ENCODE results near the gene STK38. TPM values are rescaled to one million over a fixed set of nuclear protein-coding genes. Genes with fewer than 3 reads are reported as not detected.

STK38 gene
- total RNA-seq, 1 experiment from 2014 or later: 27.5 TPM

- peaks cover 23% of the 10 kb centered on the region for H3K4me1 Mint-ChIP-seq (ENCODE audit: low read depth, unreplicated experiment)
- H3K4me3 Mint-ChIP-seq (ENCODE audit: unreplicated experiment): no peak overlapping the region
- TF ChIP-seq CTCF (IDR thresholded peaks at IDR 0.05; ENCODE audit: insufficient read depth in 1 of 2, low read depth in 1 of 2, low read length in 1 of 2, severe bottlenecking in 1 of 2, unreplicated experiment in 1 of 2): no peak
- POLR2A ChIA-PET: no interaction called here
- Histone ChIP-seq H3K36me3 (ENCODE audit: control insufficient read depth, insufficient read depth, low read length) (no peaks in the 10 kb centered on the region), H3K27me3 (replicated peaks; ENCODE audit: control insufficient read depth, insufficient read depth, low read length) (no peaks in the 10 kb centered on the region), H3K9me3 (no peaks in the 10 kb centered on the region), H3K4me3 (ENCODE audit: low read depth, low read length) (no peak overlapping the region), H3K4me1 (0 out of 2 replicates have a peak, but pooled peaks cover 6% of the 10 kb centered on the region)
- intact Hi-C loops (cut with micrococcal nuclease; ENCODE audit: unreplicated experiment): no loop called here
- no peak overlapping the region for H3K27ac Mint-ChIP-seq (ENCODE audit: unreplicated experiment)
- H3K9me3 Mint-ChIP-seq (ENCODE audit: unreplicated experiment): no peaks in the 10 kb centered on the region
- H3K36me3 Mint-ChIP-seq (ENCODE audit: insufficient read depth, unreplicated experiment): no peaks in the 10 kb centered on the region
- BruUV-seq (replicated peaks): no TSS peak
- H3K27me3 Mint-ChIP-seq (ENCODE audit: insufficient read depth, unreplicated experiment): no peaks in the 10 kb centered on the region
- CTCF ChIA-PET: no interaction called here
- DNase-seq: no peak
These were observed 11.9 kb upstream of the STK38 start for GRCh38 chr6:36559011-36559793.

DNA sequence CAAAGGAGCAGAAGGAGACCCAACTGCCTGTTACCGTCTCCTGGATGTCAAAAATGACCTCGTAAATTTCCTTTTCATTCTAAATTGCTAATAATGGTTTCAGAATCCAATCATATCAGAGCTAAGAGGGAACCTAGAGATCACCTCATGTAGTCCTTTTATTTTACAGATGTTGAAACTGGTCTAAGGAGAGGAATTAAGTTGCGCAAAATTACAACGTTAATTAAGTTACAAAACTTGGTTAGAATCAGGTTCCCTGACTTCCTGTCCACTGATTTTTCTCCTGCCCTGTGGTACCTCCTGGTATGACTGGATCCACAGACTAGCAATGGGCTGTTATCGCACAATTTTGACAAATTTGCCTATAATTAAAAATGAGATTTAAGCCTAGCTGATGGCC, 9.0 kb upstream of the STK38 start:
- H3K4me3 Mint-ChIP-seq (ENCODE audit: unreplicated experiment): no peak overlapping the region
- H3K4me3 ChIP-seq (ENCODE audit: low read depth, low read length): no peak overlapping the region
- no peaks in the 10 kb centered on the region for H3K4me1 ChIP-seq
- BruUV-seq (replicated peaks): no TSS peak
- H3K27me3 Mint-ChIP-seq (ENCODE audit: insufficient read depth, unreplicated experiment): no peaks in the 10 kb centered on the region
- no peak for DNase-seq
- H3K9me3 ChIP-seq: no peaks in the 10 kb centered on the region
- no peak overlapping the region for H3K27ac Mint-ChIP-seq (ENCODE audit: unreplicated experiment)
- no peak for TF ChIP-seq CTCF (IDR thresholded peaks at IDR 0.05; ENCODE audit: insufficient read depth in 1 of 2, low read depth in 1 of 2, low read length in 1 of 2, severe bottlenecking in 1 of 2, unreplicated experiment in 1 of 2)
- no peaks in the 10 kb centered on the region for H3K9me3 Mint-ChIP-seq (ENCODE audit: unreplicated experiment)
- no peaks in the 10 kb centered on the region for H3K36me3 ChIP-seq (ENCODE audit: control insufficient read depth, insufficient read depth, low read length)
- no peaks in the 10 kb centered on the region for H3K36me3 Mint-ChIP-seq (ENCODE audit: insufficient read depth, unreplicated experiment)
- CTCF ChIA-PET: no interaction called here
- intact Hi-C loops (cut with micrococcal nuclease; ENCODE audit: unreplicated experiment): no loop called here
- H3K27me3 ChIP-seq (replicated peaks; ENCODE audit: control insufficient read depth, insufficient read depth, low read length): no peaks in the 10 kb centered on the region
- POLR2A ChIA-PET: interaction anchor here (0.6 kb wide), 1 partner anchor 21 kb away, joined by 7 read pairs; no protein-coding TSS in a partner anchor
- H3K4me1 Mint-ChIP-seq (ENCODE audit: low read depth, unreplicated experiment): peaks cover 6% of the 10 kb centered on the region

DNA sequence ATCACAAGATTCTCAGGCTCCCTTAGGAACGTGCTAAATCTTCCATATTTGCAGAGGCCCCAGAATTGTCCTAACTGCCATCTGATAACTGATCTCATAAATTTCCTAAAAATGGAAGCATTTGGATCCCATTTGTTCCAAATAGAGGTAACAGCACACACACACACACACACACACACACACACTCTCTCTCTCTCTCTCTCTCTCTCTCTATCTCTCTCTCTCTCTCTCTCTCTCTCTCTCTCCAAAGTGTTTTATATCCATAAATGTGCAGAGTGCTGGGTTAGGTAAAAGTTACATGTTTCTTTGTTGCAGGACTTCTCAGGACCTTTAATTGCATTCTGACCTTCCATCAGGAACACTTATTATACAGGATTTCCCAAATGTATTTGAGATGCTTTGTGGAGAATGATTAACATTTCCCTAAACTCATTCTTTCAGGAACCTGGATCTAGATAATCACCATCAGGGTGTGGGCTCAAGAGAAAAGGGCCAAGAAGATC, 8.5 kb upstream of the STK38 start:
- DNase-seq: no peak
- Mint-ChIP-seq H3K4me3 (ENCODE audit: unreplicated experiment) (no peak overlapping the region), H3K27ac (ENCODE audit: unreplicated experiment) (no peak overlapping the region), H3K27me3 (ENCODE audit: insufficient read depth, unreplicated experiment) (no peaks in the 10 kb centered on the region), H3K36me3 (ENCODE audit: insufficient read depth, unreplicated experiment) (no peaks in the 10 kb centered on the region), H3K9me3 (ENCODE audit: unreplicated experiment) (no peaks in the 10 kb centered on the region), H3K4me1 (ENCODE audit: low read depth, unreplicated experiment) (peaks cover 6% of the 10 kb centered on the region)
- no peak for TF ChIP-seq CTCF (IDR thresholded peaks at IDR 0.05; ENCODE audit: insufficient read depth in 1 of 2, low read depth in 1 of 2, low read length in 1 of 2, severe bottlenecking in 1 of 2, unreplicated experiment in 1 of 2)
- Histone ChIP-seq H3K4me1 (no peaks in the 10 kb centered on the region), H3K4me3 (ENCODE audit: low read depth, low read length) (no peak overlapping the region), H3K9me3 (no peaks in the 10 kb centered on the region), H3K27me3 (replicated peaks; ENCODE audit: control insufficient read depth, insufficient read depth, low read length) (no peaks in the 10 kb centered on the region), H3K36me3 (ENCODE audit: control insufficient read depth, insufficient read depth, low read length) (no peaks in the 10 kb centered on the region)
- ChIA-PET POLR2A (no interaction called here), CTCF (no interaction called here)
- no TSS peak for BruUV-seq (replicated peaks)
- intact Hi-C loops (cut with micrococcal nuclease; ENCODE audit: unreplicated experiment): no loop called here

Measured in Caco-2 (cell line).